ENCODE data around the gene CCDC86.

Gene CCDC86

DNA sequence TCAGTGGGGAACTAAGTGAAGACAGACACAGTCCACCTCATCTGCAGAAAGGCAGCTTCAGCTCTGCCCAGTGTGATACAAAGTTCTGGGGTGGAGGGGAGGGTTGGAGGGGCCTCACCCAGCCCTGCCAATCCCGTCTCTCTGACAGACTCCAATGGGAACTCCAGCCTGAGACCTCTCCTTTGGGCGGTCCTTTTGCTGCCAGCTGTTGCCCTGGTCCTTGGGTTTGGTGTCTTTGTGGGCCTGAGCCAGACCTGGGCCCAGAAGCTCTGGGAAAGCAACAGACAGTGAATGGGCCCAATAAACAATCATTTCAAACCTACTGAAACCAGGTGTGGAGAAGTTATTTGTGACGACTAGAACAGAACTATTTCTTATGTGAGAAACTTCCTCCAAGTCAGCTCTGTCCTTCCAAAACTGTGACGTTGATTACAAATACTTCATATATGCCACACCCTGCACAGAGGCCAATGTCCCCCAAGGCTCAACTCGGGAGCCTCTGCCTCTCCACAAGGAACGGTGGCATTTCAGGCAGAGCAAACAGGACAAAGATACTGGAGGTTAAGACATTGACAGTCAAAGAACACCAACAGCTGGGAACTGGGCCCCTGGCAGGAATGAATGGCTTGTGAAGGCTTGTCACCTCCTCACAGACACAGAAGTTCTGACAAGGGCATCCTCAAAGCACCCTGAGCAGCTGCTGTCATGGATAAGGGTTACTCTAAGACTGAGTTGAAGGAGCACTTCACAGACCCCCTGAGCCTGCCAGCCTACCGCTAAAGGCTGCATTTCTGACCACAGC lies 33.7 kb downstream of the CCDC86 start:
- H3K4me1 Mint-ChIP-seq (ENCODE audit: low read depth), result peaks cover 18% of the 10 kb centered on the region
- no peak for DNase-seq
- no peaks in the 10 kb centered on the region for H3K27me3 Mint-ChIP-seq
- no peaks in the 10 kb centered on the region for H3K9me3 Mint-ChIP-seq
- peaks cover 52% of the 10 kb centered on the region for H3K36me3 Mint-ChIP-seq (ENCODE audit: low read depth)
- no peak overlapping the region for H3K4me3 Mint-ChIP-seq
- H3K27ac Mint-ChIP-seq, result no peak overlapping the region

DNA sequence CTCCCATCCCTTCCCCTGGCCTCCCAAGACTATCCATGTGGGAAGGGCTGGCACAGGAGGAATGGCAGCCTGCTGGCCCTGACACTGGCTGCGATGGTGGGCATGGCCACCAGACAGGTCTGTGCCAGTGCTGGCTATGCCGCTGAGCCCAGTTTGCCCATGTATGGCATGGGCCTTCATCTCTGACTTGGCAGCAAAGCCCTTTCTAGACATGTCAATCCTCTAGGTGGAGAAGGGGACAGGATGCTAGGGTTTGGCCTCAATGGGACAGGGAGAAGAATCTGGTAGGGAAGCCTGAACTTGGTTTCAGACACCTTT lies 34.2 kb downstream of the CCDC86 start:
- DNase-seq, result no peak
- Mint-ChIP-seq H3K4me3 (no peak overlapping the region), H3K27ac (no peak overlapping the region), H3K4me1 (ENCODE audit: low read depth) (peaks cover 14% of the 10 kb centered on the region), H3K27me3 (no peaks in the 10 kb centered on the region), H3K36me3 (ENCODE audit: low read depth) (peaks cover 58% of the 10 kb centered on the region), H3K9me3 (no peaks in the 10 kb centered on the region)

DNA sequence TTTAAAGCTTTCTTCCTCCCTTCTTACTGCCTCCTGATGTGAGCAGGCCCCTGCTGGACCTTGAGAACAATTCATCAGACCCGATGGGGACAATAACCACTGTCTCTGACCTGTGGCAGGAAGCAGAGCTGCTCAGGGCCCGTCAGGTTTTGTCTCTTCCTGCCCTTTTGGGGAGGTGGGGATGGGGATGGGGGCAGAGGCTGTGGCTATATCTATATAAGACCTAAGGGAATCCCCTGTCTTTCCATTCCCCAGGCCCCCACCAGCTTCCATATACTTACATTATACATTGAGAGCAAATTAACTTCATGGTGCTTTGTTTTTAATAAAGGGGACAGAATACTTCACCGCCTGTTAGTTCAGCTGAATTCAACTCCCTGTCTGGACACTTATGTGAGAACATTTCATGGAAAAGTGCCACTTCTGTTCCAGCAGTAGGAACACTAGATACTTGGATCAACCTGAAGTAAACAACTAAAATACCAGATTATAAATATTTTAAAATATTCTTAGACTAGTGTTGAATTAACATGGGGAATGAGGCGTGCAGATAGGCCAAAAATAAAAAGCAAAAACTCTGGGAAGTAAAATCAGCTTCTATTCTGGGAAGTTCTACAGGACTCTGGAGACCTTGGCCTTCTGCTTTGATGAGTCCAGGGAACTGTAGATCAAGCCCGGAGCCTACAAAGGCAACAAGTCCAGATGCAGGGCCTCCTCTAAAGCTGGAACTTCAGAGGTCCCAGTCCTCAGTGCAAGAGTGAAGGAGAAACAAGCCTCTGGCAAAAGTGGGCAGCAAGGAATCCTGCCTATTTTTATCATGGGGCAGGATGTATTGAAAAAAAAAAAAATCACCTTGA lies 36.6 kb downstream of the CCDC86 start:
- Mint-ChIP-seq H3K9me3 (no peaks in the 10 kb centered on the region), H3K4me3 (no peak overlapping the region), H3K36me3 (ENCODE audit: low read depth) (peaks cover 81% of the 10 kb centered on the region), H3K4me1 (ENCODE audit: low read depth) (peaks cover 3% of the 10 kb centered on the region), H3K27me3 (no peaks in the 10 kb centered on the region), H3K27ac (no peak overlapping the region)
- no peak for DNase-seq

DNA sequence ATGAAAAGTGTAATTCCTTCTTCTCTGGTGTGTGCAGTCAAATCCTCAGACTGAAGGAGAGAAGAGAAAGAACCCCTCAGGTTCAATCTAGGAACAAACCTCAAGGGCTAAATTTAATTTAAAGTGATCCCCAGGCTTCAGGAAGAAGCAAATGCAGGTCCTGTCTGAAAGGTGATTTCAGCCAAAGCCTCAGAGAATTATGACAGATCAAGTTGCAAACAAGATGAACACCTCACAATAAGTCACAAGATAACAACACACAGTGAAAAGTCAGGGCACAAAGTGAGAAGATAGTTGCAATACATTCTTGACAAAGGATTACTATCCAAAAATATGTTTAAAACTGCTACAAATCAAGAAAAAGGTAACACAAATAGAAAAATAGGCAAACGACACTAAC lies 37.2 kb downstream of the CCDC86 start:
- H3K27me3 Mint-ChIP-seq, result no peaks in the 10 kb centered on the region
- H3K27ac Mint-ChIP-seq, result no peak overlapping the region
- H3K9me3 Mint-ChIP-seq, result no peaks in the 10 kb centered on the region
- DNase-seq, result no peak
- peaks cover 86% of the 10 kb centered on the region for H3K36me3 Mint-ChIP-seq (ENCODE audit: low read depth)
- peaks cover 3% of the 10 kb centered on the region for H3K4me1 Mint-ChIP-seq (ENCODE audit: low read depth)
- H3K4me3 Mint-ChIP-seq, result no peak overlapping the region

DNA sequence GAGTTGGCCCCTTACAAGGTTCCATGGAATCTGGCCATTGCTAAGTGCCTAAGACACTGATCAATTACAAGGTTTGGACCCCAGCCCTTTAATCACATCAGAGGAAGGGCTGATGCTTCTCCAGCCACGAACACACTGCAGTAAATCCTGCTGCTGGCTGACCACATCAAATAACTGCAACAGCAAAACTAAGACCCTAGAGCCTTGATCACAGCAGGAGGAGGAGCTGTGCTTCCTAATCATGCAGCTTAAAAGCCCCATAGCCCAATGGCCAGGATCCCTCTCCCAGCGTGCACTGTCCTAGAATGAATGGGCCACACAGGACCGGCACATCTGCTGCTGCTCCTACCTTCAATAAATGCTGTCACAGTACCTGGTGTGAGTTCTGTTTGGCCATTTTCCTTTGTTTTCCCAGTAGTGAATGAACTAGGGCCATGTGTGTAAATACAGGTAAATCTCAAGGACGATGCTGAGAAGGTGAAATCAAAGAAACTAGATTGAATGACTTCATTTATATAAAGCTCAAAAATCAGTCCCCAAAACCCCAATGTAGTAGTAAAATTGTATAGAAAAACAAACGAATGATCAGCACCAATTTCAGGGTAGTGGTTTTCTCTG lies 38.2 kb downstream of the CCDC86 start:
- Mint-ChIP-seq H3K27me3 (no peaks in the 10 kb centered on the region), H3K9me3 (no peaks in the 10 kb centered on the region), H3K27ac (peak overlapping the region; percentile 12), H3K4me1 (ENCODE audit: low read depth) (peaks cover 3% of the 10 kb centered on the region), H3K36me3 (ENCODE audit: low read depth) (peaks cover 91% of the 10 kb centered on the region), H3K4me3 (no peak overlapping the region)
- no peak for DNase-seq

DNA sequence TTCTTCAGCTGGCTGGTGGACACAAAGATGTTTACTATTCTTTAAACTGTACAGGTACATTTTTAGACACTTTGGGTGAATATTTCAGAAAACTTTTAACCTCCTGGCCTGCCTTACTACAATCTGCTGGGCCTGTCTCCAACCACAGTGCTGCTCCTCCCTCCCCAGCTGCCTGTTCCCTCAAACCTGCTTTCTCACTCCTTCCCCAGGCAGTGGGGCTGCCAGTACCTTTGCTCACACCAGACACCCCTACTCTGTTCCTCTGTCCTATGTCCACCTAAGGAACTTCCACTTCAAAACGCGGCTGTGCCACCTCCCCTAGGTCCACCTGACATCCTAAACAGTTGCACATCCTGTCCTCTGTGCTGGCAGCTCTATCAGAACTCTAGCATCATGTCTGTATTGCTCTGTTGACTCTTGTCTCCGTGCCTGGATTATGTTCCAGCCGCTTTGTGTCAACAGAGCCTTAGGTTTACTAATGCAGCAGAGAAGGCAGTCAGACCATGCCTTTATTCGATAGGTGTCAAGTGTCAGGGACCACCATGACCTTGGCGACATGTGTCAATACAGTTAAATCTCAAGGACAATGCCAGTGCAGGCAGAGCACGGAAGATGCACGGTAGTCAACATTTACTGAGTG lies 38.9 kb downstream of the CCDC86 start:
- peak overlapping the region; percentile 48 for H3K27ac Mint-ChIP-seq
- H3K36me3 Mint-ChIP-seq (ENCODE audit: low read depth), result peaks cover 93% of the 10 kb centered on the region
- no peaks in the 10 kb centered on the region for H3K9me3 Mint-ChIP-seq
- DNase-seq, result no peak
- H3K4me1 Mint-ChIP-seq (ENCODE audit: low read depth), result peaks cover 3% of the 10 kb centered on the region
- H3K4me3 Mint-ChIP-seq, result no peak overlapping the region
- H3K27me3 Mint-ChIP-seq, result no peaks in the 10 kb centered on the region

DNA sequence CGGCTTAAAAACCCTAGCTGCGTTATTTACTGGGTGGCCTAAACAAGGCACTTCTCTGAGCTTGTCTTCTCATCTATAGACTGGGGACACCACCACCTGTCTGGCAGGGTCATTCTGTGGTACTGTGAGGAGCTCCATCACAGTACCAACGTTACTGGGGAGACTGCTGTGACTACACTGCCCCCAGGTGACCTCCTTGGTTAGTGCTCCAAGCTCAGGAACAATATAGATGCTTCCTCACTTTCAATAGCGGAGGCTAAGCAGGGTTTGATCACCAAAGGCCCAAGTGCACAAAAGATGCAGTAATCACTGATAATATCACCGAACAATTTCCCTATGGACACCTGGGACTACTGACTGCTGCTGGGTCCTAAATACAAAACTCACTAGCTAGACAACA lies 45.6 kb downstream of the CCDC86 start:
- Mint-ChIP-seq H3K27ac (no peak overlapping the region), H3K36me3 (ENCODE audit: low read depth) (peaks cover 93% of the 10 kb centered on the region), H3K4me1 (ENCODE audit: low read depth) (peaks cover 3% of the 10 kb centered on the region), H3K9me3 (no peaks in the 10 kb centered on the region), H3K27me3 (no peaks in the 10 kb centered on the region), H3K4me3 (no peak overlapping the region)
- no peak for DNase-seq

DNA sequence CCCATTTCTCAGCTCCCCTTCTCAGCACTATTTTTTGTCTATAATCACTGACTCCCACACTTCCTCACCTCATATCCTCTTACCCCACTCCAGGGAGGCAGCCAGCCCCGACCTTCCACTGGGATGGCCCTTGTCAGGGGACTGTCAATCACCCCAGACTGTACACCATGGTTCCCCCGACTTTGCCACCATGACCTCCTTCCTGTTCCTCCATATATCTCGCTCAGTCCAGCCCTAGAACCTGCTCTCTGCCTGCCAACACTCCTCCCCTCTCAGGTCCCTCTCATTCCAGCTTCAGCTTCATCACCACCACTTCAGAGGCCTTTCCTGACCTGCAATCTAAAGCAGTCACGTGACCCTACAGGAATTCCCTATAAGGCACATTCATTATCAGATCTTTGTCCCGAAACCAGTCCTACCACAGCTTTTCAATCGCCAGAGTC lies 48.0 kb downstream of the CCDC86 start:
- Mint-ChIP-seq H3K4me3 (no peak overlapping the region), H3K4me1 (ENCODE audit: low read depth) (no peaks in the 10 kb centered on the region), H3K27me3 (no peaks in the 10 kb centered on the region), H3K9me3 (no peaks in the 10 kb centered on the region), H3K36me3 (ENCODE audit: low read depth) (peaks cover 95% of the 10 kb centered on the region), H3K27ac (no peak overlapping the region)
- no peak for DNase-seq

DNA sequence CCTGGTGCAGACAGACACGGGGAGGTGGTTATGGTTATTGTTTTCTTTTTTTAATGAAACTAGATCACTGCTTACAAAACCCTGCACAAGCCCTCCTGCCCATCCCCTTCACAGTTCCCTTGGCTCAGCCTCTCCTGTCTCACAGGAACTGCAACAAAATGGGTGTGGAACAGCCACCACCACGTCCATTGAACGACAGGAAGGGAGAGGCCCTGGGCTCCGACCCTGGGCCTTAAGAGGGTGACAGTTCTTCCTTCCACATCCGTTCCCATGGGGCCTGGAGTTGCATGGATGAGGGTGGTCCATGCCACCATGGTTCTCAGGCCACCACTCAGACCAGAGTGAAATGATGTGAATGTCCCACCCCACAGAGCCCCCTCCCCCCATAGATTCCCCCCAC lies 48.8 kb downstream of the CCDC86 start:
- Mint-ChIP-seq H3K27me3 (no peaks in the 10 kb centered on the region), H3K4me3 (no peak overlapping the region), H3K9me3 (no peaks in the 10 kb centered on the region), H3K4me1 (ENCODE audit: low read depth) (no peaks in the 10 kb centered on the region), H3K36me3 (ENCODE audit: low read depth) (peaks cover 95% of the 10 kb centered on the region), H3K27ac (no peak overlapping the region)
- DNase-seq, result no peak

DNA sequence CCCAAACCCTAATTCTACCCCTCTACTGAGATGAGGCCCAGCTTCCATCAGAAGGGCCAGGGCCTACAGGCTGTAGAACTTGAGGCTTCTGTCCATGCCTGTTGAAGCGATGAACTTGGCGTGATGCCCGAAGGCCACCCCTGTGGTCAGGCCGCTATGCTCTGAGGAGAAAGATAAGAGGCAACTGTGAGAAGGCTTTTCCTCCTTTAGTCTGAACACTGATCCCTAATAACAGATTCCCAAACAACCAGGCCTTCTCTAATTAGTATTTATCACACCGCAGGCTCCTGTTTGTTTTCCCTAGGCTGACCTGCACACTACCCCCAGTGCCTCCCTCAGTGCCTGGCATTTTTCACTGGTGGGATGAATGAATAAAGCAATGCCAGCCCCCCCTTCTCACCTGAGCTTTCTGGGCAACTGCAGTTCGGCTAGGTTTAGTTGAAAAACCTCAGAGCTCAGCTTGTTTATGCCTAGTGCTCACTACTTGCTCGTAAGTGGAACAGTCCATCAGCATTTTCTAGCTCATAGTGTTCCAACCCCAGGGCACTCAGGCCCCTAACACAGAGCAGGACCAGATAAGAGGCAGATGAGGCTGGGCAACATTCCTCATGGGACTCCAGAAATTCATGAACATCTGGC lies 49.3 kb downstream of the CCDC86 start:
- Mint-ChIP-seq H3K4me3 (no peak overlapping the region), H3K36me3 (ENCODE audit: low read depth) (peaks cover 95% of the 10 kb centered on the region)

DNA sequence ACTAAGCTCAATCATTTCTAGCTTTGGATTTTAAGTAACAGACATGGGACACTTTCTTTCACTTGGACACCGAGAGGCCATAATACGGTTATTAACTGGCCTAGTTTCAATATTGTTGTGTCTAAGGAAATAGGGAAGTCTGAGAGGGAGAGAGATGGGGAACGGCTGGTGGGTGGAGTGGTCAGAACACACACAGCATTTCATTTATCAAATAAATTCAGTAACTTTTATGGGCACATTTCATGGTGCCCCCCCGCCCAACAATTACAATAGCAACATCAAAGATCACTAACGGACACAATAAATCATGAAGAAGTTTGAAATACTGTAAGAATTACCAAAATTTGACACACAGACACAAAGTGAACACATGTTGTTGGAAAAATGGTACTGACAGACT lies 53.8 kb downstream of the CCDC86 start:
- Mint-ChIP-seq H3K4me1 (ENCODE audit: low read depth) (peaks cover 9% of the 10 kb centered on the region), H3K4me3 (no peak overlapping the region), H3K9me3 (no peaks in the 10 kb centered on the region), H3K27ac (peak overlapping the region; percentile 27), H3K27me3 (no peaks in the 10 kb centered on the region), H3K36me3 (ENCODE audit: low read depth) (peaks cover 98% of the 10 kb centered on the region)
- DNase-seq, result no peak

More for the DNA sequence above, 49.3 kb downstream of the CCDC86 start:
- DNase-seq, result no peak
- peaks cover 1% of the 10 kb centered on the region for H3K4me1 Mint-ChIP-seq (ENCODE audit: low read depth)
- no peaks in the 10 kb centered on the region for H3K27me3 Mint-ChIP-seq
- no peaks in the 10 kb centered on the region for H3K9me3 Mint-ChIP-seq
- H3K27ac Mint-ChIP-seq, result peak overlapping the region; percentile 34

DNA sequence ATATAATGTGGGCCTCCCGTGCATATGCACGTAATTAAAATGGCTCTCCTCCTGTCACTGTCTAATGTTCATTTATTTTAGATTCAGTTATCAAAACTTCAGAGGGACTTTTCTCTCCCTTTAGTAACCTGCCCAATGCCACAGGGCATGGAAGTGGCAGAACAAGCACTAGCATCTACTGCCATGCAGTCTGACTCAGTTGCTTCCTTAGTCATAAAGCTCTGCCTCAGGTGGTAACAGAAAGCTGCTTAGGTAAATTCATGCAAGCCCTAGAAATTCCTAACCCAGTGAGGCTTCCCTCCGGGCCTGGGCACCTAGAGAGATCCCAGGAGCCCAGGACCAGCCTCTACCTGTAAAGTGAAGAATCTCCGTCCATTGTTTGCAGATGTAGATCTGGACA lies 55.6 kb downstream of the CCDC86 start:
- peaks cover 10% of the 10 kb centered on the region for H3K4me1 Mint-ChIP-seq (ENCODE audit: low read depth)
- peaks cover 98% of the 10 kb centered on the region for H3K36me3 Mint-ChIP-seq (ENCODE audit: low read depth)
- no peak for DNase-seq
- no peaks in the 10 kb centered on the region for H3K27me3 Mint-ChIP-seq
- H3K27ac Mint-ChIP-seq, result no peak overlapping the region
- H3K4me3 Mint-ChIP-seq, result no peak overlapping the region
- no peaks in the 10 kb centered on the region for H3K9me3 Mint-ChIP-seq

DNA sequence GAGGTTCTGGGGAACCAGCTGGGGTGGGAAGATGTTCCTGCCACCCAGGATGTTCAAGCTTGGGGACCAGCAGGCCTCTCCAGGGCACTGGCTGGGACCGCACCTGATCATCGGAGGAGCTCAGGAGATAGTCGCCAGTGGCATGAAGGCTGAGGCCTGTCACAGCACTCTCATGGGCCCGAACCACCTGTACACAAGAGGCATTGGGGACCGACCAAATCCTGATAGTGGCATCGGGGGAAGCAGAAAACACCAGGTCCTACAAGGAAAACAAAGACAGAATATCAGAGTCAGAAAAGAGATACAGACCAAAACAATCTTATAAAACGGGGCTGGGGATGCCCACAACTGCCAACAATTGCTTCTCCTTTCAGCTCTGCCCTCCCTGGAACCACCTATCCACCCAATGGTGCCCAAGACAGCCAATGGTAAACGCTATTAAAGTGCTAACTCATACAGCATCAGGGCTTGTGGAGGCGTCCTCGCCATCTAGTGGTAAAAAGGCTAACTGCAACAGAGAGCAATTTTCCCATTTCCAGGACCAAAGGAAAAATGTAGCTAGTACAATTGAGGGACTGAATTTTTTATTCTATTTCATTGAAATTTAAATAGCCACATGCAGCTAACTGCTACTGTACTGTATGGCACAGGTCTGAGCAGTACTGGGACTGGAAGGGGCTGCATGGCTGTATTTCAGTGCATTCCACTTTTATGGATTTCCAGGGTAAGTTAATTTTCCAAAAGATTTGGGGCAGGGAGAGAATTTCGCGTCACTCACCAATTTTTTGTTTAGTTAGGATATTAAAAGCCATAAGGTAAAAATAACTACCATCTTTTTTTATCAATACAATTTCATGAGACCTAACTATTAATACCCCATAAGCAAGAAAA lies 57.4 kb downstream of the CCDC86 start:
- peak overlapping the region; percentile 70 for H3K27ac Mint-ChIP-seq
- DNase-seq, result no peak
- peaks cover 27% of the 10 kb centered on the region for H3K4me1 Mint-ChIP-seq (ENCODE audit: low read depth)
- no peaks in the 10 kb centered on the region for H3K27me3 Mint-ChIP-seq
- peaks cover 99% of the 10 kb centered on the region for H3K36me3 Mint-ChIP-seq (ENCODE audit: low read depth)
- H3K9me3 Mint-ChIP-seq, result no peaks in the 10 kb centered on the region
- H3K4me3 Mint-ChIP-seq, result no peak overlapping the region

Data from activated T-cell treated with anti-CD3 and anti-CD28 coated beads, Interleukin-2, amount 50 U/mL, for 24 hours (primary cell).